H1 (cell line): ENCODE results near the gene BRPF3. TPM values are rescaled to one million over a fixed set of nuclear protein-coding genes. Genes with fewer than 3 reads are reported as not detected.

ENCODE experiments used
- CTCF ChIA-PET: fragments of 300-600 bp; sonication (Branson Sonifier 250); formaldehyde crosslinking; loops from one replicate; lab custom pipeline; 2021; ENCODE audit not compliant: partially characterized antibody; lab: Charles Lee
- POLR2A ChIA-PET: fragments of 300-600 bp; sonication (Branson Sonifier 250); formaldehyde crosslinking; loops from one replicate; lab custom pipeline; 2021; ENCODE audit warnings: inconsistent platforms; ENCODE audit not compliant: partially characterized antibody; lab: Charles Lee
- DNase-seq, 2 experiments: peaks; one replicate each; pipeline versions ENCODE4 v3.0.0 to v3.0.0-alpha.2; 2010 to 2022; ENCODE audit warnings: low spot score in 2 of 2, low read depth in 1 of 2, mixed read lengths in 1 of 2
- FAIRE-seq: peaks from 2 replicates; lab custom pipeline; 2011; peaks lifted over from hg19 to GRCh38; lab: Jason Lieb, UNC
- H2AFZ ChIP-seq: 2 replicates; pipeline ENCODE4 v1.8.1; 2012; ENCODE audit warnings: low read length, inconsistent platforms
- H2AK5ac ChIP-seq: 2 replicates; pipeline ENCODE4 v1.6.1; 2013; ENCODE audit warnings: low read depth, low read length
- H2BK120ac ChIP-seq: replicated peaks from 2 replicates; pipeline ENCODE3; 2013; ENCODE audit warnings: low read depth, low read length, inconsistent platforms
- H2BK12ac ChIP-seq: 2 replicates; pipeline ENCODE4 v1.6.1; 2013; ENCODE audit warnings: low read depth, low read length
- H2BK15ac ChIP-seq: 2 replicates; pipeline ENCODE4 v1.6.1; 2013; ENCODE audit warnings: low read length
- H2BK20ac ChIP-seq: 2 replicates; pipeline ENCODE4 v1.6.1; 2013; ENCODE audit warnings: low read length
- H2BK5ac ChIP-seq: 2 replicates; pipeline ENCODE4 v1.6.1; 2013; ENCODE audit warnings: low read depth, low read length
- H3K14ac ChIP-seq: 2 replicates; pipeline ENCODE4 v1.6.1; 2013; ENCODE audit warnings: inconsistent platforms; ENCODE audit not compliant: insufficient read length
- H3K18ac ChIP-seq: 2 replicates; pipeline ENCODE4 v1.6.1; 2013; ENCODE audit warnings: low read length; ENCODE audit errors: extremely low read depth
- H3K23ac ChIP-seq: 2 replicates; pipeline ENCODE4 v1.6.1; 2013; ENCODE audit warnings: inconsistent platforms; ENCODE audit not compliant: insufficient read length
- H3K23me2 ChIP-seq: 2 replicates; pipeline ENCODE4 v1.6.1; 2013; ENCODE audit warnings: low read depth, low read length
- H3K27ac ChIP-seq: 2 replicates; pipeline ENCODE4 v1.6.1; 2011; ENCODE audit warnings: low read depth, low read length, inconsistent platforms
- H3K27me3 ChIP-seq, 4 experiments: replicated peaks in 1 of 4; 1 replicate in 1 of 4; 2 replicates in 3 of 4; pipeline versions ENCODE4 v1.6.1 to v1.8.1; 2011 to 2013; ENCODE audit warnings: low read length in 3 of 4, mild to moderate bottlenecking in 3 of 4, inconsistent platforms in 2 of 4, mixed read lengths in 2 of 4, moderate library complexity in 1 of 4; ENCODE audit not compliant: control insufficient read depth in 3 of 4, insufficient read depth in 3 of 4; ENCODE audit errors: extremely low read depth in 1 of 4
- H3K36me3 ChIP-seq, 4 experiments: 2 replicates each; pipeline versions ENCODE4 v1.6.1 to v1.8.1; 2011 to 2013; ENCODE audit warnings: mild to moderate bottlenecking in 4 of 4, low read length in 3 of 4, moderate library complexity in 2 of 4, control low read depth in 1 of 4, inconsistent platforms in 1 of 4; ENCODE audit not compliant: insufficient read depth in 4 of 4, control insufficient read depth in 2 of 4
- H3K4ac ChIP-seq: replicated peaks from 2 replicates; pipeline ENCODE3; 2013; ENCODE audit warnings: low read length, low read depth, mixed read lengths, inconsistent platforms; ENCODE audit not compliant: insufficient read length
- H3K4me1 ChIP-seq, 4 experiments: replicated peaks in 1 of 4; 1 replicate in 1 of 4; 2 replicates in 3 of 4; pipeline versions ENCODE4 v1.6.1 to v1.8.1; 2011 to 2013; ENCODE audit warnings: low read length in 3 of 4, inconsistent platforms in 2 of 4, mixed read lengths in 1 of 4; ENCODE audit not compliant: insufficient read depth in 4 of 4, control insufficient read depth in 3 of 4
- H3K4me2 ChIP-seq, 2 experiments: 2 replicates each; pipeline versions ENCODE4 v1.6.1 to v1.8.1; 2011 to 2013; ENCODE audit warnings: low read depth in 2 of 2, low read length in 2 of 2, control low read depth in 1 of 2, inconsistent platforms in 1 of 2, mild to moderate bottlenecking in 1 of 2; ENCODE audit not compliant: insufficient read depth in 1 of 2
- H3K4me3 ChIP-seq, 4 experiments: fragments of 200-600, 300-600 bp in 1 of 4; sonication (generic), shearing (Covaris generic), sonication (Bioruptor Twin) in 1 of 4; 2 replicates each; pipeline versions ENCODE4 v1.5.1 to v1.8.1; 2011 to 2016; ENCODE audit warnings: low read length in 4 of 4, low read depth in 3 of 4, control low read depth in 2 of 4, inconsistent platforms in 2 of 4, mild to moderate bottlenecking in 2 of 4, mixed read lengths in 1 of 4, moderate library complexity in 1 of 4; ENCODE audit not compliant: insufficient read depth in 2 of 4; ENCODE audit errors: extremely low read depth in 1 of 4
- H3K56ac ChIP-seq: replicated peaks from 2 replicates; pipeline ENCODE3; 2013; ENCODE audit warnings: low read depth, mild to moderate bottlenecking, mixed read lengths, low read length, inconsistent platforms; ENCODE audit not compliant: insufficient read length
- H3K79me1 ChIP-seq: 2 replicates; pipeline ENCODE4 v1.6.1; 2013; ENCODE audit warnings: low read depth, low read length, control low read depth
- H3K79me2 ChIP-seq, 2 experiments: 2 replicates each; pipeline versions ENCODE4 v1.6.1 to v1.8.1; 2012 to 2013; ENCODE audit warnings: low read length in 2 of 2, mild to moderate bottlenecking in 2 of 2, inconsistent platforms in 1 of 2; ENCODE audit not compliant: insufficient read depth in 2 of 2, control insufficient read depth in 1 of 2
- H3K9ac ChIP-seq, 4 experiments: replicated peaks in 1 of 4; 1 replicate in 1 of 4; 2 replicates in 3 of 4; pipeline versions ENCODE4 v1.6.1 to v1.8.1; 2011 to 2013; ENCODE audit warnings: low read depth in 3 of 4, low read length in 3 of 4, control low read depth in 2 of 4, mild to moderate bottlenecking in 2 of 4, moderate library complexity in 2 of 4, inconsistent platforms in 1 of 4; ENCODE audit errors: extremely low read depth in 1 of 4
- H3K9me3 ChIP-seq, 2 experiments: 2 replicates each; pipeline versions ENCODE4 v1.6.1 to v1.8.1; 2012 to 2013; ENCODE audit warnings: mild to moderate bottlenecking in 2 of 2, moderate library complexity in 2 of 2, control low read depth in 1 of 2, inconsistent platforms in 1 of 2, low read depth in 1 of 2, low read length in 1 of 2, mixed read lengths in 1 of 2; ENCODE audit not compliant: insufficient read depth in 2 of 2
- H4K20me1 ChIP-seq, 2 experiments: replicated peaks in 1 of 2; 2 replicates each; pipeline versions ENCODE3 to v1.8.1; 2011 to 2013; ENCODE audit warnings: inconsistent platforms in 2 of 2, low read length in 2 of 2, mild to moderate bottlenecking in 1 of 2; ENCODE audit not compliant: insufficient read depth in 2 of 2, control insufficient read depth in 1 of 2
- H4K5ac ChIP-seq: 2 replicates; pipeline ENCODE4 v1.6.1; 2013; ENCODE audit warnings: low read length, low read depth, mixed read lengths, inconsistent platforms; ENCODE audit not compliant: insufficient read length
- H4K8ac ChIP-seq: 2 replicates; pipeline ENCODE4 v1.8.0; 2013; ENCODE audit warnings: mild to moderate bottlenecking, moderate library complexity, low read length, inconsistent platforms; ENCODE audit not compliant: insufficient read depth; ENCODE audit errors: extremely low read depth
- H4K91ac ChIP-seq: replicated peaks from 2 replicates; pipeline ENCODE3; 2013; ENCODE audit warnings: low read length, mixed read lengths, inconsistent platforms; ENCODE audit not compliant: insufficient read length
- BRCA1 ChIP-seq: IDR thresholded peaks from 2 replicates; pipeline ENCODE4 v1.6.1; 2012; ENCODE audit warnings: low read depth, low read length, improper control_type of control experiment
- KDM4A ChIP-seq: IDR thresholded peaks from one replicate; pipeline ENCODE4 v1.7.1; 2012; ENCODE audit warnings: low read depth, mild to moderate bottlenecking, moderate library complexity, low read length, inconsistent platforms; ENCODE audit not compliant: severe bottlenecking
- KDM5A ChIP-seq: fragments of 200-600 bp; IDR thresholded peaks from 2 replicates; pipeline ENCODE4 v1.7.1; 2012; ENCODE audit warnings: mild to moderate bottlenecking, low read length, inconsistent platforms, mixed read lengths
- NANOG ChIP-seq: IDR thresholded peaks from 2 replicates; pipeline ENCODE4 v1.6.1; 2011; ENCODE audit warnings: low read length, low read depth, mild to moderate bottlenecking, inconsistent platforms; ENCODE audit not compliant: insufficient read depth, poor library complexity, severe bottlenecking
- YY1 ChIP-seq: IDR thresholded peaks from 2 replicates; pipeline ENCODE4 v1.6.1; 2011; ENCODE audit warnings: low read depth, mild to moderate bottlenecking, low read length
- WGBS, 2 experiments: shearing (Covaris generic) in 1 of 2; methylation state at CpG; one replicate each; pipeline versions ENCODE4 v1.1.6 to v1.1.7; 2013 to 2015; ENCODE audit warnings: low lambda C conversion rate in 2 of 2, mixed read lengths in 2 of 2, inconsistent platforms in 1 of 2, low coverage in 1 of 2, missing lambda C conversion rate in 1 of 2; ENCODE audit not compliant: insufficient replicate concordance in 2 of 2, insufficient coverage in 1 of 2, insufficient read length in 1 of 2; ENCODE audit errors: extremely low coverage in 1 of 2, missing lambda C conversion rate in 1 of 2; 5-methylcytosine and 5-hydroxymethylcytosine counted together
- polyA plus RNA-seq, 7 experiments: library from polyadenylated mRNA; depleted of rRNA in 3 of 7; stranded (reverse) in 5 of 7; unstranded in 2 of 7; fragments of >200 nt in 5 of 7; fragments of 200-250 nt in 2 of 7; gene quantifications; 1 replicate in 5 of 7; 2 replicates in 1 of 7; 4 replicates in 1 of 7; pipeline versions ENCODE4 v1.2.1 to v1.2.3, GENCODE V29; 2011 to 2013; ENCODE audit warnings: missing spikeins in 2 of 7, mixed read lengths in 2 of 7
- total RNA-seq: library from RNA; stranded (reverse); fragmentation: NEBNext Ultra II Directional; extraction: Animal tissue kit (Norgen Biotek cat#: 25700); gene quantifications from 2 replicates; pipeline ENCODE4 v1.2.1, GENCODE V29; 2021

Gene BRPF3
- total and polyA plus RNA-seq, 2 of the 8 experiments (the other 6 are each of a cell fraction or from before 2014, with no cell fraction given): 26.0 to 37.5 TPM

DNA sequence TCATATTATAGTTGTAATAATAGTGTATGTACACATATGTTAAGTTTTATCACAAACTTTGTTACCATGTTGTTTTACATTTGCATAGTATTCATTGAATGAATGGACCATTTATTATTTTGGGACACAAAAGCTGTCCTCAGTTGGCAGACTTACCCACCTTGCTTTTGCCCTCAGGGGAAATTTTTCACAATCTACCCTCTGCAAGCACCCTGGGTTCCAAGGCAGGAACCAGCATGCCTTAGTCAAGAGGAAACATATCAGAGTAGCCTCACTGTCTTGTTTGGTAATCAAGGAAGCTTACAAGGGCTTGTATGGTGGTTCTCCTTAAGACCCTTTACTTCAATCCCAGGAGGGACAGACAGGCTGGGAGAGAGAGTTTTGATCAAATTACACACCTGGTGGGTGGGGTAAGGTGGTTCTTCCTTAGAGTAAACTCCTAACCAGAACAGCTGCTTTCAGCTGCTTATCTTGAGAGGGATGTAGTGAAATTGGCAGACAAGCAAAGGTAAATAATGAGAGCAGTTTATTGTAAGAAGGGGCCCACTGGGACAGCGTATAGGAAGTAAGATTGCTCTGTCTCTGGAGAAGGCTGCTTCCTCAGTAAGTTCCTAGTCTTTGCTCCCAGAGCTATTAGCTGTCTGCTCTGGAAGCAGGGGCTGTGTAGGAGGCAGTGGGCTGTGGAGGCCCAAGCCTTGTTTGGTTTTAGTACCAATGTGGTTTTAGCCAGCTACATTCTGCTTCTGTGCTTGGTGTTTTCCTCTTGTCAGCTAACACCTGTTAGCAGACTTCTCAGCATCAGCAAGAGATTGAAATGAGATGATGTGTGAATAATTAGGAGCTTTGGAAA, 31.1 kb downstream of the BRPF3 start:
- Histone ChIP-seq H3K4ac (no peak overlapping the region), H3K4me1 (no peaks in the 10 kb centered on the region), H4K8ac (no peak overlapping the region), H2AK5ac (no peak overlapping the region), H3K79me2 (no peaks in the 10 kb centered on the region), H4K20me1 (peaks cover 0 to 2% of the 10 kb centered on the region in 2 experiments), H2AFZ (no peak overlapping the region), H3K79me1 (peaks cover 3% of the 10 kb centered on the region; the same call in 1 of the 2 replicates), H3K36me3 (peaks cover 7 to 39% (median 36%) of the 10 kb centered on the region in 4 experiments; a peak in 7 of 8 replicates), H3K56ac (no peak overlapping the region), H2BK120ac (no peak overlapping the region), H3K23ac (no peak overlapping the region), H2BK15ac (no peak overlapping the region), H3K9me3 (no peaks in the 10 kb centered on the region), H3K4me3 (no peak overlapping the region), H4K91ac (no peak overlapping the region), H3K27ac (no peak overlapping the region), H3K27me3 (no peaks in the 10 kb centered on the region), H3K4me2 (no peak overlapping the region), H2BK20ac (no peak overlapping the region), H2BK5ac (no peak overlapping the region), H3K23me2 (no peaks in the 10 kb centered on the region), H3K14ac (no peak overlapping the region), H3K9ac (no peak overlapping the region), H4K5ac (no peak overlapping the region), H2BK12ac (no peak overlapping the region), H3K18ac (no peak overlapping the region)
- ChIA-PET CTCF (interaction anchor here (0.5 to 1.4 kb wide), 5 partner anchors 18 to 1244 kb away, joined by 3 to 4 read pairs (median 3); no protein-coding TSS in a partner anchor), POLR2A (interaction anchor here (1.1 kb wide), 1 partner anchor 9 kb away, joined by 3 read pairs; no protein-coding TSS in a partner anchor)
- WGBS, 2 experiments: 93% methylated on average over 1 of the region's 1 CpG; no CpG with 5 or more reads in 1 of the 2 experiments
- FAIRE-seq (no peak), DNase-seq (no peak)
- TF ChIP-seq KDM4A (no peak), KDM5A (no peak), BRCA1 (no peak), NANOG (no peak), YY1 (no peak)
